ENCODE results near the gene CYB5R3.

DNA sequence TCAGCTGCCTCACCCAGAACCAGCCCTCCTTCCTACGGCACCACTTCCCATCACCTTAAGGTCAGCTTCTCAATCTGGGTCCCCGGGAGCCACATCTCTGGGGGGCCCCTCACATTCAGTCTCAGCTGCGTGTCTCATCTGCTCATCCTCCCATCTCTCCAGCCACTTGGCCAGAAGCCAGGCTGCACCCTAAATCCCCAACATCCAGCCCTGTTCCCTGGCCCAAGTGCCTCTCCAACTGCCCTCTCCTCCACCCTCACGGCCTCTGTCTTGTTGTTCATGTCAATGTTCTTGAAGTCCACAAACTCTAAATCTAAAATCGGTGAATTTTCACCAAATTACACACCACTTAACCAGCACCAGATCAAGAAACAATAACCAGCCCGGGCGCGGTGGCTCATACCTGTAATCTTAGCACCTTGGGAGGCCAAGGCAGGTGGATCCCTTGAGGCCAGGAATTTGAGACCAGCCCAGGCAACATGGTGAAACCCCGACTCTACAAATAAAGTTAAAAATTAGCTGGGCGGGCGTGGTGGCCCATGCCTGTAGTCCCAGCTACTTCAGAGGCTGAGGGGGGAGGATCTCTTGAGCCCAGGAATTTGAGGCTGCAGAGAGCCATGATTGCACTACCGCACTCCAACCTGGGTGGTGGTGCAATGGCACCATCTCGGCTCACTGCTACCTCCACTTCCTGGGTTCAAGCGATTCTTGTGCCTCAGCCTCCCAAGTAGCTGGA lies 37.7 kb upstream of the CYB5R3 start:
- TF ChIP-seq HNF4G (IDR thresholded peaks at IDR 0.05), result no peak
- TF ChIP-seq, protein P1, sequence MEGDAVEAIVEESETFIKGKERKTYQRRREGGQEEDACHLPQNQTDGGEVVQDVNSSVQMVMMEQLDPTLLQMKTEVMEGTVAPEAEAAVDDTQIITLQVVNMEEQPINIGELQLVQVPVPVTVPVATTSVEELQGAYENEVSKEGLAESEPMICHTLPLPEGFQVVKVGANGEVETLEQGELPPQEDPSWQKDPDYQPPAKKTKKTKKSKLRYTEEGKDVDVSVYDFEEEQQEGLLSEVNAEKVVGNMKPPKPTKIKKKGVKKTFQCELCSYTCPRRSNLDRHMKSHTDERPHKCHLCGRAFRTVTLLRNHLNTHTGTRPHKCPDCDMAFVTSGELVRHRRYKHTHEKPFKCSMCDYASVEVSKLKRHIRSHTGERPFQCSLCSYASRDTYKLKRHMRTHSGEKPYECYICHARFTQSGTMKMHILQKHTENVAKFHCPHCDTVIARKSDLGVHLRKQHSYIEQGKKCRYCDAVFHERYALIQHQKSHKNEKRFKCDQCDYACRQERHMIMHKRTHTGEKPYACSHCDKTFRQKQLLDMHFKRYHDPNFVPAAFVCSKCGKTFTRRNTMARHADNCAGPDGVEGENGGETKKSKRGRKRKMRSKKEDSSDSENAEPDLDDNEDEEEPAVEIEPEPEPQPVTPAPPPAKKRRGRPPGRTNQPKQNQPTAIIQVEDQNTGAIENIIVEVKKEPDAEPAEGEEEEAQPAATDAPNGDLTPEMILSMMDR (IDR thresholded peaks at IDR 0.05; ENCODE audit: low read depth, low read length, missing input control), result no peak
- no peak for TF ChIP-seq EGR1 (IDR thresholded peaks at IDR 0.05; ENCODE audit: low read depth in 2 of 2)
- TF ChIP-seq, protein P2, sequence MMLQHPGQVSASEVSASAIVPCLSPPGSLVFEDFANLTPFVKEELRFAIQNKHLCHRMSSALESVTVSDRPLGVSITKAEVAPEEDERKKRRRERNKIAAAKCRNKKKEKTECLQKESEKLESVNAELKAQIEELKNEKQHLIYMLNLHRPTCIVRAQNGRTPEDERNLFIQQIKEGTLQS (IDR thresholded peaks at IDR 0.05), result no peak
- TF ChIP-seq TAF1 (conservative IDR thresholded peaks at IDR 0.05), result no peak
- TF ChIP-seq JUND (IDR thresholded peaks at IDR 0.05), result no peak
- TF ChIP-seq YY1 (IDR thresholded peaks at IDR 0.05), result no peak

Data from liver (tissue), 3 donors.